Stomach (tissue), 4 donors: ENCODE results near the gene RABEP2.

ENCODE experiments used
- EP300 ChIP-seq: sonication (generic); formaldehyde crosslinking; IDR thresholded peaks from one replicate; pipeline ENCODE4 v1.6.1; 2017; ENCODE audit warnings: antibody characterized with exemption
- POLR2A ChIP-seq, 4 donors: fragments of 450-650 bp; IDR thresholded peaks; one replicate each; pipeline ENCODE4 v1.6.1; 2016; ENCODE audit warnings: antibody characterized with exemption in 4 of 4, control low read depth in 2 of 4, mild to moderate bottlenecking in 1 of 4, moderate library complexity in 1 of 4
- POLR2AphosphoS5 ChIP-seq, 3 donors: sonication (generic); formaldehyde crosslinking; IDR thresholded peaks; one replicate each; pipeline ENCODE4 v1.6.1; 2016; ENCODE audit warnings: antibody characterized with exemption in 3 of 3
- TF ChIP-seq, protein P1 (sequence below), 7 experiments: fragments of 450-650 bp in 4 of 7; fragments of 200-600 bp in 3 of 7; sonication (generic) in 3 of 7; IDR thresholded peaks; one replicate each; pipeline ENCODE4 v1.5.1; 2016 to 2019; ENCODE audit warnings: antibody characterized with exemption in 7 of 7, control low read depth in 2 of 7, mild to moderate bottlenecking in 1 of 7

DNA sequence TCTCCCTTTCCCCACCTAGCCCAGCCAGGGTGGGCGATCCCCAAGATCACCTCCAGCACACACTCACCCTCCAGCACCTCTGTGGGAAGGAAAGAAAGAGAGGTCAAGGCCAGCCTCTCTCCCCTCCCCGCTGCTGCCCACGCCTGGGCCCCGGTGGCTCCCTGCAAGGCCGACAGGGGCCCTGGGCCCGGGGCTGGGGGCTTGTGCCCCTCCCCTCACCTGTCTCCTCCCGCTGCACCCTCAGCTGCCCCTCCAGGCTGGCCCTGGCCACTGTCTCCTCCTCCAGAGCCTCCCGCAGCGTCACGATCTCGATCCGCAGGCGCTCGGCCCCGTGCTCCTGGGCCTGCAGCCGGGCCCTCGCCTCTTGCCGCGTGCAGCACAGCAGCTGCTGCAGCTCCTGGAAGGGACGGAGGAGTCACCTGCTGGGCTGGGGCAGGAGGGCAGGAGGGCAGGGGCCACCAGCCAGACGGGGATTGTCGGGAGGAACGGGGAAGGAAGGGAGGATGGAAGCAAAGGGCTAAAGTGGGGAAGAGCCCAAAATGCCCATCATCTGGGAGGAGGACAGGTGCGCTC lies 19.2 kb downstream of the RABEP2 start:
- TF ChIP-seq, protein P1, sequence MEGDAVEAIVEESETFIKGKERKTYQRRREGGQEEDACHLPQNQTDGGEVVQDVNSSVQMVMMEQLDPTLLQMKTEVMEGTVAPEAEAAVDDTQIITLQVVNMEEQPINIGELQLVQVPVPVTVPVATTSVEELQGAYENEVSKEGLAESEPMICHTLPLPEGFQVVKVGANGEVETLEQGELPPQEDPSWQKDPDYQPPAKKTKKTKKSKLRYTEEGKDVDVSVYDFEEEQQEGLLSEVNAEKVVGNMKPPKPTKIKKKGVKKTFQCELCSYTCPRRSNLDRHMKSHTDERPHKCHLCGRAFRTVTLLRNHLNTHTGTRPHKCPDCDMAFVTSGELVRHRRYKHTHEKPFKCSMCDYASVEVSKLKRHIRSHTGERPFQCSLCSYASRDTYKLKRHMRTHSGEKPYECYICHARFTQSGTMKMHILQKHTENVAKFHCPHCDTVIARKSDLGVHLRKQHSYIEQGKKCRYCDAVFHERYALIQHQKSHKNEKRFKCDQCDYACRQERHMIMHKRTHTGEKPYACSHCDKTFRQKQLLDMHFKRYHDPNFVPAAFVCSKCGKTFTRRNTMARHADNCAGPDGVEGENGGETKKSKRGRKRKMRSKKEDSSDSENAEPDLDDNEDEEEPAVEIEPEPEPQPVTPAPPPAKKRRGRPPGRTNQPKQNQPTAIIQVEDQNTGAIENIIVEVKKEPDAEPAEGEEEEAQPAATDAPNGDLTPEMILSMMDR (IDR thresholded peaks at IDR 0.05) = no peak
- TF ChIP-seq POLR2AphosphoS5 (IDR thresholded peaks at IDR 0.05) (no peak), POLR2A (IDR thresholded peaks at IDR 0.05) (no peak), EP300 (no peak)
